Activated T-cell treated with anti-CD3 and anti-CD28 coated beads for 48 hours (primary cell): ENCODE data around the gene SPEN.
"Not testable (repeated sequence)": the region's sequence is repeated elsewhere in the genome, so short reads cannot be mapped to it uniquely, and the experiment has no call there.

Source experiments
- DNase-seq: peaks from one replicate; pipeline ENCODE4 v3.0.0-alpha.2; 2020; ENCODE audit warnings: low read depth

SPEN gene

DNA sequence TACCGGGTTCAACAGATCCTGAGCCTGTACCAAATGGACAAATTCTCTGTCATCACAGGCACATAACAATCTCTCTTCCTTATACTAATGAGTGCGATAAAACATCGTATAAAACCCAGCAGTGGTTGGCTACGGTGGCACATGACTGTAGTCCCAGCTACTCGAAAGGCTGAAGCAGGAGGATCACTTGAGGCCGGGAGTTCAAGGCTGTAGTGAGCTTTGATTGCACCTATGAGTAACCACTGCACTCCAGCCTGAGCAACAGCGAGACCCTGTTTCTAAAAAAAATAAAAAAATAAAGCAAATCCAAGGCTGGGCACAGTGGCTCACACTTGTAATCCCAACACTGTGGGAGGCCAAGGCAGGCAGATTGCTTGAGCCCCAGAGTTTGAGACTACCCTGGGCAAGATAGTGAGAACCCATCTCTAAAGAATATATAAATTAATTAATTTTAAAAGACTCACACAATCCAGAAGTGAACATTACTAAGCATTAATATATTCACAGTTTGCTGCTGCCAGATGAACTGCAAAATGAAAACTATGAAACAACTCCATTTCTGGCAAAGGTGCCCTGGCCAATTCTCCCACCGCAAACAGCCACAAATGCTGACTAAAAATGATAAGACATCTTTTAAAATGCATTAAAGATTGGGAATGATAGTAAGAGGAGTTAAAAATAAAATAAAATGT is 115.3 kb downstream of the SPEN start:
- no peak for DNase-seq

- DNase-seq, result no peak
These were observed 116.0 kb downstream of the SPEN start for GRCh38 chr1:15963363-15963967.

DNA sequence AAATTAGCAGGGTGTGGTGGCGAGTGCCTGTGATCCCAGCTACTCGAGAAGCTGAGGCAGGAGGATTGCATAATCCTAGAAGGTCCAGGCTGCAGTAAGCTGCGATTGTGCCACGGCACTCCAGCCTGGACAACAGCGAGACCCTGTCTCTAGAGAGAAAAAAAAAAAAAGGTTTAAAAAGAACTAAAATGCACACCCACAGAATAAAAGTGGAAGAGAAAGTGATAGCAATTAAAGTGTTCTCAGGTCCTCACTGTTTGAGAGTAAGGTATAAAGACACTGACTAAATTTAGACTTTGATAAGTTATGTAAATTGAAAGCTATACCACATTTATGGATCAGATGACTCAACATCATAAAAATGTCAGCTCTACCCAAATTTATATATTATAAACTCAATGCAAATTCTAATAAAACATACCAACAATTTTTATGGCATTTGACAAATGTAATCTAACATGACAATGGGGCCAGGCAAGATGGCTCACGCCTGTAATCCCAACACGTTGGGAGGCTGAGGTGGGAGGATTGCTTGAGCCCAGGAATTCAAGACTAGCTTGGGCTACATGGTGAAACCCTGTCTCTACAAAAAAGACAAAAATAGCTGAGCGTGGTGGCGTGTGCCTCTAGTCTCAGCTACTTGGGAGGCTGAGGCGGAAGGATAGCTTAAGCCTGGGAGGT is 116.6 kb downstream of the SPEN start:
- DNase-seq, result no peak

DNA sequence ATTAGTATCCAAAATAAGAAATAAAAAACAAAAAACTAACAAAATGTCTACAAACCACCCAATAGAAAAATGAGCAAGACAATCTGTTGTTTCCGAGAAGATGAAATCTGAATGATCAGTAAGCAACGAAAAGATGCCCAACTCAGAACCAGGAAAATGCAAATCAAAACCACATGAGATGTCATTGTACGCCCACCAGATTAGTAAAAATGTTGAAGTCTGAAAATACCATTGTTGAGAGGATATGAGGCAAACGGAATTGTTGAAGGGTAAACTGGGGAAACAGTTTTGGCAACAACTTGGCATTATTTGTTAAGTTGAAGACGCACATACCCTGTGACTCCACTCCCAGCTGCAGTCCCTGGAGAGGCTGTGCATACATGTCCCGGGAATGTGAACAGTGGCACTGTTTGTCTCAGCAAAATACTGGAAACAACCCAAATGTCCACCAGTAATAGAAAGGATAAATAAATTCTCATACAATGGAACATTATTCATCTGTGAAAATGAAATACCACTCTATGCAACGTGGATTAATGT is 117.8 kb downstream of the SPEN start:
- no peak for DNase-seq

DNA sequence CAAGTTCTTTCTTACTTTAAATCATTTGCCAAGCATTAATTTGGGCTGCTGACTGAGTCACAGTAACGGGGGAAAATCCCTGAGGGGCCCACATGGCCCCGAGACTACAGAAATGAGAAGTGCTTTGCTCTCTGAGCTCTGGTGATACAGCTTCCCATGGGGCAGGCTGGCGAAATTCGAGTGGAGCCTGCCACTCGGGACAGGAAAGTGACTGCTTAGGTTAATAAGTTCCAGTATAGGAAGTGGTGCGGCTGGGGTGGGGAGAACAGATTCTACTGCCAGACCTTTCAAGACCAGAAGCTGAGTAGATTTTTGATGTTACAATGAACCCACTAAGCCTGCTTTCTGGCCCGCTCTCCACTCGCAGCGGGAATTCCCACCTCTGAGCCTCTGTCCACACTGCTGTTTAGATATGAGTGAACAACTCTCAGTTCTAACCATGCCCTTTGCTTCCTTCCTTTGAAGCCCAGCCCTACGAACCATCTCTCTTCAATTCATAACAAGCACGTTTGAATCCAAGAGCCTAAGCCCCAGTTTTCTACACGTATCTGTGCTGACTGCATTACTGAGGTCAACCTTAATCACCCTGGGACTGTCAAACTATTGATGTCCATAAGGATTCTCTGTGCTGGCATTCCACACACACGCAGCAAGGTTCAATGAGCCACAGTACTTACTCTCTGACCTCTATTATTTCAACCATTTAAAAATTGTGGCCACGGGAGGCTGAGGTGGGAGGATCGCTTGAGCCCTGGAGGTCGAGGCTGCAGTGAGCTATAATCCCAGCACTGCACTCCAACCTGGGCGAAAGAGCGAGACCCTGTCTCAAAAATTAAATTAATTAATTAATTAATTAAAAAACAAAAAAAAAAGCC is 118.8 kb downstream of the SPEN start:
- DNase-seq, result peak; percentile 78

- DNase-seq, result no peak
These were observed 119.4 kb downstream of the SPEN start for GRCh38 chr1:15966956-15967344.

DNA sequence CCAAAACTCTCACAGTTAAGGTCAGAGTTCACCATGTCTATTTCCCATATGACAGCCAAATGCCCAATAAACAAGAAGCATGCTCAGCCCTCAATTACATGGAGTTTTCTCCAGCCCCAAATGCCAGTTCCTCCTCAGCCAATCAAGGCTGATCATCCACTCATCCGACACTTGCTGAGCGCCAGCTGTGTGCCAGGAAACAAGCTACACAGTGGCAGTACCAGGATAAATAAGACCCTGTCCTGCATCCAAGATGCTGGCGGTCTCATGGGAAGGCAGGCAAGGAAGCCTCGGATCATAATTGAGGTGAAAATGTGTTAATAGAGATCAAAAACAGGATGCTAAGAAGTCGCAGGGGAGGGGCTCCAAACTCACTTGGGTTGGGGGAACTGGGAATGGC is 120.7 kb downstream of the SPEN start:
- no peak for DNase-seq

- no peak for DNase-seq
These were observed 121.9 kb downstream of the SPEN start for GRCh38 chr1:15969321-15969880.

- no peak for DNase-seq
These were observed 123.4 kb downstream of the SPEN start for GRCh38 chr1:15970911-15971310.

DNA sequence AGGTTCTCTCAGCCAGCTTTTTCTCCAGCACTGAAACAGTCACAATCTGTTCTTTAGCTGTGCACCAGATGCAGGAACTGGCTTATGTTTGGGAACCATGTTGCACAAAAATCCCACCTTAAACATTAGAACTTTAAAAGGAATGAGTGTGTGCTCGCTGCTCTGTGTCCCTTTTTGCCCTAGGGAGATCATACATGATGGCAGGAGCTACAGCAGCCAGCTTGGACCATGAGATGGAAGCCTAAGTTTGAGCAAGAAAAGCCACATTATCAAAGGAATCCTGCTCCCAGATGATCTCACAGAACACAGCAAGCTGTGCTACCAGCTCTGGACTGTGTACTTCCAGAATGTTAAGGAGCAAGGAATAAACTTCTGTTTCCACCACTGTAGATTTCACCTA is 124.9 kb downstream of the SPEN start:
- no peak for DNase-seq

GRCh38 chr1:15973772-15974171 is 126.3 kb downstream of the SPEN start:
- no peak for DNase-seq

DNA sequence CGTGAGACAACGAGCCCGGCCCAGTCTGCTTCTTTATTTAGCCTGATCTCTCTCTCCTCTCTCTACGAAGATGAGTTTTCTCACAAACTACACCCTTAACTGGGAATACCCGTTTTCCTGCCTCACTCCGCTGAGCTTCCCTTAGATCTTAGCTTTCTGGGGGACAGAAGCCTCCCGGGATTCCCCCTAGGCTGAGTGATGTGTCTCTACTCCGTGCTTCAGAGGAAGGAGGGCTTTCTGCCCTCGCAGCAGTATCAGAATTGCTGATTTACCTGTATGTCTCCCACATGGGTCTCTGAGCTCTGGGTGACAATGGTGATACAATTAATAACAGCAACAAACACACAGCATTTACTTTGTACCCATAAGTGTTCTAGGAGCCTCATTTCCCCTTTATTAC is 127.3 kb downstream of the SPEN start:
- DNase-seq, result no peak

DNA sequence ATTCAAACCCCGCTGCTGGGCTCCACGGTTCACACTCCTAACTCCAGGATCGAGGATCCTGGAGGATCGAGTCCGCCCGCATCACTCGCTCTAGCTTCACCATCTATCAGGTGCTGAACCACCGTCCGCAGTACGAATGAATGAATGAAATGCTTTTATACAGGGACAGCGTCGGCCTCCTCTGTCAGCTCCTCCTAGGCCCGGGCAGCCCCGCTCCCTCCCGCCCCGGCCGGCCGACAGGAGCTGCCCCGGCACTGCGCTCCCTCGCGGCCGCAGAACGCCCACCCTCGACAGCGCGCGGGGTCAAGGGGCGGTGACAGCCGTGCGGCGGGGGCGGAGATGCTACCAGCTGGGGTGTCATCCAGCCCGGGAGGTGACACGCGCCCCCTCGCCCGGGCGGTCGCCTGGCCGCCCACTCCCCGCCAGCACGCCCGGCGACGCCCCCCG is 127.9 kb downstream of the SPEN start:
- peak; percentile 80 for DNase-seq

GRCh38 chr1:15975805-15976680 is 128.5 kb downstream of the SPEN start, which contains the start of gene ZBTB17:
TSS of gene ZBTB17 (minus strand) at chr1:15976101. CDS start at chr1:15948495, 27,606 bp downstream.
- DNase-seq, result peak; percentile 95

- DNase-seq, result not testable (repeated sequence)
These were observed 130.4 kb downstream of the SPEN start for GRCh38 chr1:15977947-15978346.

GRCh38 chr1:15981679-15982078 is 134.2 kb downstream of the SPEN start:
- DNase-seq, result no peak

- DNase-seq, result no peak
These were observed 135.8 kb downstream of the SPEN start for GRCh38 chr1:15983275-15983674.

DNA sequence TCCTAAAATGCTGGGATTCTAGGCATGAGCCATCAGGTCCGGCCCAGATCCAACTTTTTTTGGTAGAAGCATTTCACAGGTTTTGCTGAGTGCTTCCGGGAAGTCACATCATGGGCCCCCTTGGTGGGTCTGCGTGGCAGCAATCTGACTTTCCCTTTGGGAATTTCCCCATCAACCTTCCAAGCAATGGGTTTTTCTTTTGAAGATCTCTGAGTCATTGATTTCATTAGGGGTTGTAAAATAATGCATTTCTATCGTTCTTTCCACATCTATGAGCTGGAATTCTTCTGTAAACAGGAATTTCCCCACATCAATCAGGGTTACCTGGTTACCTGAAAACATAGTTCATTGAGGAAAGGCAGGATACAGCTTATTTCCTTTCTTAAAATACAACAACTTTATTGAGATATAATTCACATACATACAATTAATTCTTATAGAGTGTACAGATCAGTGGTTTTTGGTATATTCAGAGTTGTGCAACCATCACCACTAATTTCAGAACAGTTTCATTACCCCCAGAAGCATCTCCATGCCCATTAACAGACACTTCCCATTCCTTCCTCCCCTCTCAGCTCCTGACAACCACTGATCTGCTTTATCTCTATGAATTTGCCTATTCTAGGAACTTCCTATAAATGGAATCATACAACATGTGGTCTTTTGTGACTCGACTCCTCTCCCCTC is 138.2 kb downstream of the SPEN start:
- DNase-seq, result no peak

DNA sequence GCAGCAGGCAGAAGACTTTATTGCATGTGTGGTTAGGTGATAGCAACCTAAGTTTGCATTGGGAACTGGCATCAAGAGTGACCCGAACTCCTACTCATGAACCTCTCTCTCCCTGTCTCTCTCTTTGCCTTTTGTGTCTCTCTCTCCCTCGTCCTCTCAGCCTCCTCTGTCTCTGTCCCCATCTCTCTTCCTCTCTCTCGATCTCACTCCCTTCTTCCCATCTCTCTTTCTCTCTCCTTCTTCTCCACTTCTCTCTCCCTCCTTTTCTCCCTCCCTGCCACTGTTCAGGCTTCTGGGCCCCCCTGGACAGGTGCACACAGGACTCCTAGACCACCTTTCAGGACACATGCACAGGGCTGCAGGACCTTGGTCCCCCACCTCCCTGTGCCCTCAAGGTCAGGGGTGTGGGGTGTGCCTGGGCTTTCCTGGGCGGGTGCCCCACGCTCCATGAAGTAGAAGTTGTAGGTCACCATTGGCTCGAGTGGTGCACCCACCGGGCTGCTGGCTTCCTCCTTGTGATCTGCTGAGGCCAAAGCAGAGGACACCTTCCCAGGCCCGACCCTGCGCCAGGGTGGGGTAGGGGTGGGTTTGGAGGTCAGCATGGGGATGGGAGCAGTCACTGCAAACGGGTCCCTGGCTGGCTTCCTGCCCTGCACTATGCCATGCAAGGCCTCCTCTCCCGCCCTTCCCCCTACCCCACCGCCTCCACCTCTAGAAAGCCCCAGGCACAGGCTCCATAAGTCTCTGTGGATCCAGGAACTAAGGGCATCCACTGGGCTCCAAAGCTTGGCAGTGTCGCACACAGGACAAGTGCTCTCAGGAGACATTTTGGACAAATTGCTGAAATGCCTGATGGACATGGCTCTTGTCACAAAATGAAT is 141.6 kb downstream of the SPEN start:
- DNase-seq, result no peak
